BJ (cell line): ENCODE results near the gene DNM3. TPM values are rescaled to one million over a fixed set of nuclear protein-coding genes. Genes with fewer than 3 reads are reported as not detected.

Experiments used
- CTCF ChIA-PET: fragments of 350-600 bp; formaldehyde crosslinking; extraction: SDS; loops from one replicate; lab custom pipeline; 2021; ENCODE audit warnings: antibody characterized with exemption, inconsistent platforms; lab: Yijun Ruan, JAX
- POLR2A ChIA-PET: fragments of 300-600 bp; sonication (Branson Sonifier 250); formaldehyde crosslinking; extraction: SDS; loops from one replicate; lab custom pipeline; 2021; ENCODE audit warnings: antibody characterized with exemption; lab: Charles Lee
- DNase-seq: peaks from one replicate; pipeline ENCODE4 v3.0.0-alpha.2; 2011; ENCODE audit warnings: low read depth
- H3K27me3 ChIP-seq: 2 replicates; pipeline ENCODE4 v1.6.0; 2011; ENCODE audit warnings: low read length; ENCODE audit not compliant: control insufficient read depth, insufficient read depth
- H3K36me3 ChIP-seq: 2 replicates; pipeline ENCODE4 v1.5.1; 2011; ENCODE audit warnings: low read length; ENCODE audit not compliant: control insufficient read depth, insufficient read depth
- H3K4me3 ChIP-seq: 2 replicates; pipeline ENCODE4 v1.5.1; 2011; ENCODE audit warnings: low read depth, mild to moderate bottlenecking, control low read depth, low read length
- CTCF ChIP-seq: IDR thresholded peaks from 2 replicates; pipeline ENCODE4 v1.5.1; 2011; ENCODE audit warnings: low read depth, mild to moderate bottlenecking, control low read depth, inconsistent platforms, low read length, moderate library complexity; ENCODE audit not compliant: insufficient read depth
- polyA plus RNA-seq: library from polyadenylated mRNA; depleted of rRNA; stranded (reverse); fragments of >200 nt; gene quantifications from 2 replicates; pipeline ENCODE4 v1.2.3, GENCODE V29; 2011

The DNM3 gene
- polyA plus RNA-seq, 1 experiment: 0.26 TPM

DNA sequence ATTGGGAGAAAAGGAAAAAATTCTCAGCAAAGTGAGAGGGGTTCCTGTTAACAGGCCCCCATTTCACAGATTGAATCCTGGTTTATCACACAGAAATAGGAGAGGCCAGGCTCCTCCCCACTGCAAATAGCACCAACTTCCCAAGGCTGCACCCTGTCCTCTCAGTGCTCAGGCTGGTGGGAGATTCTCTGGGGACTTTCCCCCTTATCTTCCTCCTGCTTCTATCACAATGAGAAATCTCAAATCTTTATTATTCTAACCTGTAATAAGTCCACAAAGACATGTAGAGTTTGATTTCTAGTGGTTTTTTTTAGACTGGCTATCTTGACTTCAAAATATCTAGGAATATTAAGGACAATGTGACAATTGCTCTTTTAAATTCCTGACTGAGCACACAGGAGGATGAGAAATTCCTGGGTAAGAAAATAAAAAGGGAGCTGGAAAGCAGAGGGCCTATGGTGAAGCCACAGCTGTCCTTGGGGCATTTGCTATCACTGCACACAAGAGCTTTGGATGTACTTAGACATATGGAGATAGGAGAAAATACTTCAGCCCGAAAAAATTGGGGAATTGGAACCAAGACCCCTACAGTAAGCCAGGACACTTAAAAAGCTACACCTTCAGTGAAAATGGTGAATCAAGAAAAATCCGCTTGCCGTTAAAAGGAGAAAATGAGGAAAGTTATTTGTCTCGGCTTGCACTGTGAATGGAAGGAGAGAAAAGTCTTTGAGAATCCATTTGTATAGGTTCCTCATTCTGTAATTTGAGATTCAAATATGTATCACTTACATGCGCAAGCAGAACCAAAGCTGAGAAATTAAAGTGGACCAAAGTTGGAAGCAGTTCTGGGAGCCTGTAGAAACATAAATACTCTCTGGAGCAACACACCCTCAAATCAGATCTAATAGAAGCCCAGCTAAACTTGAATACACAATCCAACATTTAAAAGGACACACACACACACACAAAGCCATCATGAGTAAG lies 513.3 kb downstream of the DNM3 start:
- no peak for DNase-seq
- H3K36me3 ChIP-seq: no peaks in the 10 kb centered on the region
- POLR2A ChIA-PET: no interaction called here

DNA sequence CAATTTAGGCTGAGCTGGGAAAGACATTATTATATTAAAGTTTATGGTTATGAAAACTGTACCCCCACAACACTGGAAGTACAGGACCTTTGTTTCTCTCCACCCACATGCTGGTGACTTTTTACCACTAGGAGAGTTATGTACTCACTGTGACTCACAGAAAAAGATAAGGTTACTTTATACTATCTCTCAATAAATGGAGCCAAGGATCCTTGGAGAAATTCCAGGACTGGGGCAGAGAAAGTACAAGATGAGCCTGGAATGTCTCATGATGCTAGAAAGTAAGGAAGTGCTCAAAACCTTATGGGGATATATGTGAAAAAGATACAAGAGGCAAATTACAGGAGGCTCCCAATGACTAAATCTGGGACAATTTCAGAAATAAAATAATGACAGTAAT lies 515.3 kb downstream of the DNM3 start:
- no peaks in the 10 kb centered on the region for H3K27me3 ChIP-seq
- no peak for DNase-seq
- POLR2A ChIA-PET: no interaction called here
- no peak overlapping the region for H3K4me3 ChIP-seq
- 0 out of 2 replicates have a peak, but pooled peaks have one; percentile 6 for TF ChIP-seq CTCF
- CTCF ChIA-PET: interaction anchor here (1.1 kb wide), 1 partner anchor 23 kb away, joined by 3 read pairs; no protein-coding TSS in a partner anchor
- H3K36me3 ChIP-seq: no peaks in the 10 kb centered on the region

More for the DNA sequence above, 513.3 kb downstream of the DNM3 start:
- CTCF ChIA-PET: interaction anchor here (1.4 kb wide), 1 partner anchor 45 kb away, joined by 6 read pairs; no protein-coding TSS in a partner anchor
- TF ChIP-seq CTCF: no peak
- Histone ChIP-seq H3K4me3 (no peak overlapping the region), H3K27me3 (no peaks in the 10 kb centered on the region)

- no peak overlapping the region for H3K4me3 ChIP-seq
Observed at GRCh38 chr1:172357753-172358385, 516.6 kb downstream of the DNM3 start.

DNA sequence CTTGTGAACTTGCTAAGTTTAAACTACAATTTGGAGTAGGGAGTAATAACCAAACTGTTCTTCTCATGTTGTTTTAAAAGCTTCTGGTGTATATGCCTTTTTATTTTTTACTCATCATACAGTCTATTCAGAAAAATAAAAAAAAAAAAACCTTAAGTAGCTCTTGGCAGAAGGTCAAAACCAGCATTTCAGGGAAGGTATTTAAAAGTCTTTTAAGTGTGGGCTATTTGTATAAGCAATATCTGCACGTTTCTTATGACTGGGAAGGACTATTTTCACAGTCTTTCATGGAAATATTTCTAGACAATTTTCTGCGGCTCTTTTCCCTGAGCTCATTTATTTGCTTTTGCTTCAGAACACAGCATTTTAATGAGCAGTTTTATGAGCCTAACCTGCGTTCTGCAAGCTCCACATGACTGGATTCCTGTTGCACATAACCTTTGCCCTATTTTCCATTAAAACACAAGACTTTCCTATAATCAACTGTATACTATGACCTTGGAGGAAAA lies 518.2 kb downstream of the DNM3 start:
- no peaks in the 10 kb centered on the region for H3K27me3 ChIP-seq
- CTCF ChIA-PET: interaction anchor here (0.6 to 1.3 kb wide), 10 partner anchors 15 to 357 kb away, joined by 3 to 7 read pairs (median 4); no protein-coding TSS in a partner anchor
- H3K36me3 ChIP-seq: no peaks in the 10 kb centered on the region
- H3K4me3 ChIP-seq: no peak overlapping the region
- no peak for TF ChIP-seq CTCF
- peak; percentile 92 for DNase-seq
- POLR2A ChIA-PET: interaction anchor here (0.5 to 2.2 kb wide), 8 partner anchors 16 to 1670 kb away, joined by 3 to 10 read pairs (median 4); no protein-coding TSS in a partner anchor

More at GRCh38 chr1:172357753-172358385, 516.6 kb downstream of the DNM3 start:
- no peak for DNase-seq
- Histone ChIP-seq H3K36me3 (no peaks in the 10 kb centered on the region), H3K27me3 (no peaks in the 10 kb centered on the region)
- TF ChIP-seq CTCF: no peak
- ChIA-PET POLR2A (interaction anchor here (0.8 to 2.2 kb wide), 2 partner anchors 14 to 215 kb away, joined by 7 to 10 read pairs; no protein-coding TSS in a partner anchor), CTCF (interaction anchor here (0.7 to 1.3 kb wide), 5 partner anchors 14 to 314 kb away, joined by 3 to 4 read pairs (median 3); no protein-coding TSS in a partner anchor)
